HEK293 (cell line): ENCODE measurements around the gene SUN5.

Experiments
- CTCF ChIA-PET: fragments of 350-600 bp; formaldehyde crosslinking; extraction: SDS; loops from one replicate; lab custom pipeline; 2021; ENCODE audit warnings: antibody characterized with exemption; lab: Yijun Ruan, JAX
- POLR2A ChIA-PET: fragments of 300-600 bp; formaldehyde crosslinking; extraction: SDS; loops from one replicate; lab custom pipeline; 2020; ENCODE audit warnings: antibody characterized with exemption, inconsistent platforms; lab: Yijun Ruan, JAX
- H3K27ac ChIP-seq: fragments of 200-500 bp; sonication (Bioruptor generic); 2 replicates; pipeline ENCODE4 v1.5.1; 2014; ENCODE audit warnings: low read depth, low read length, control low read depth, inconsistent platforms; ENCODE audit errors: extremely low read depth
- H3K36me3 ChIP-seq, 2 experiments: fragments of 200-500 bp in 1 of 2; sonication (Bioruptor generic) in 1 of 2; 1 replicate in 1 of 2; 2 replicates in 1 of 2; pipeline ENCODE4 v1.5.1; 2014 to 2017; ENCODE audit warnings: inconsistent platforms in 2 of 2, low read length in 2 of 2; ENCODE audit not compliant: control insufficient read depth in 2 of 2, insufficient read depth in 1 of 2
- H3K4me1 ChIP-seq: fragments of 200-500 bp; sonication (Bioruptor generic); 2 replicates; pipeline ENCODE4 v1.5.1; 2014; ENCODE audit warnings: mild to moderate bottlenecking, low read length, inconsistent platforms; ENCODE audit not compliant: control insufficient read depth, insufficient read depth
- H3K4me3 ChIP-seq: 2 replicates; pipeline ENCODE4 v1.5.1; 2011; ENCODE audit warnings: low read depth, mild to moderate bottlenecking, control low read depth, low read length, moderate library complexity
- H3K9me3 ChIP-seq: fragments of 200-500 bp; sonication (Bioruptor generic); 2 replicates; pipeline ENCODE4 v1.5.1; 2014; ENCODE audit warnings: low read depth, low read length, inconsistent platforms; ENCODE audit not compliant: control insufficient read depth, insufficient read depth
- BCL11B ChIP-seq: fragments of 450-650 bp; formaldehyde crosslinking; IDR thresholded peaks from 2 replicates; pipeline ENCODE4 v1.5.1; 2016; ENCODE audit warnings: low read depth, missing biosample characterization, missing genetic modification characterization
- GLIS2 ChIP-seq: fragments of 450-650 bp; formaldehyde crosslinking; IDR thresholded peaks from 2 replicates; pipeline ENCODE4 v1.5.1; 2016; ENCODE audit warnings: missing biosample characterization, missing genetic modification characterization
- PRDM1 ChIP-seq: fragments of 450-650 bp; formaldehyde crosslinking; IDR thresholded peaks from 2 replicates; pipeline ENCODE4; 2016; ENCODE audit warnings: missing biosample characterization, missing genetic modification characterization
- SP7 ChIP-seq: fragments of 450-650 bp; formaldehyde crosslinking; IDR thresholded peaks from 2 replicates; pipeline ENCODE4 v1.5.1; 2016; ENCODE audit warnings: missing biosample characterization, missing genetic modification characterization
- TCF7L2 ChIP-seq: IDR thresholded peaks from 2 replicates; pipeline ENCODE4 v1.6.1; 2011; ENCODE audit warnings: low read depth, mild to moderate bottlenecking, inconsistent platforms, low read length, moderate library complexity, borderline replicate concordance
- ZNF140 ChIP-seq: fragments of 450-650 bp; formaldehyde crosslinking; IDR thresholded peaks from 2 replicates; pipeline ENCODE4 v1.5.1; 2016; ENCODE audit warnings: missing biosample characterization, missing genetic modification characterization
- ZNF274 ChIP-seq, 2 experiments: fragments of 200-500 bp in 1 of 2; fragments of 450-650 bp in 1 of 2; sonication (Bioruptor generic) in 1 of 2; formaldehyde crosslinking in 1 of 2; IDR thresholded peaks; 2 replicates each; pipeline versions ENCODE4 v1.5.1 to v1.6.1; 2014 to 2016; ENCODE audit warnings: borderline replicate concordance in 1 of 2, inconsistent platforms in 1 of 2, low read length in 1 of 2, missing biosample characterization in 1 of 2, missing genetic modification characterization in 1 of 2
- ZNF311 ChIP-seq: fragments of 450-650 bp; formaldehyde crosslinking; IDR thresholded peaks from 2 replicates; pipeline ENCODE4 v1.5.1; 2017; ENCODE audit warnings: missing biosample characterization, missing genetic modification characterization, borderline replicate concordance
- ZNF335 ChIP-seq: fragments of 450-650 bp; formaldehyde crosslinking; conservative IDR thresholded peaks from 2 replicates; pipeline ENCODE4 v1.5.1; 2016; ENCODE audit warnings: missing biosample characterization, missing genetic modification characterization
- ZNF350 ChIP-seq: fragments of 450-650 bp; formaldehyde crosslinking; IDR thresholded peaks from 2 replicates; pipeline ENCODE4 v1.5.0; 2017; ENCODE audit warnings: missing biosample characterization, mild to moderate bottlenecking, missing genetic modification characterization
- ZNF529 ChIP-seq: fragments of 450-650 bp; formaldehyde crosslinking; IDR thresholded peaks from 2 replicates; pipeline ENCODE4 v1.5.1; 2017; ENCODE audit warnings: missing genetic modification characterization, missing biosample characterization; ENCODE audit not compliant: insufficient replicate concordance
- ZNF624 ChIP-seq: fragments of 450-650 bp; formaldehyde crosslinking; IDR thresholded peaks from 2 replicates; pipeline ENCODE4 v1.5.1; 2017; ENCODE audit warnings: missing biosample characterization, missing genetic modification characterization
- ZNF747 ChIP-seq: fragments of 450-650 bp; formaldehyde crosslinking; IDR thresholded peaks from 2 replicates; pipeline ENCODE4 v1.5.1; 2016; ENCODE audit warnings: missing biosample characterization, missing genetic modification characterization
- ZSCAN16 ChIP-seq: fragments of 450-650 bp; formaldehyde crosslinking; IDR thresholded peaks from 2 replicates; pipeline ENCODE4 v1.5.1; 2016; ENCODE audit warnings: missing biosample characterization, missing genetic modification characterization
- TF ChIP-seq, protein P1 (sequence below): fragments of 450-650 bp; formaldehyde crosslinking; IDR thresholded peaks from 2 replicates; pipeline ENCODE4 v1.5.1; 2016; ENCODE audit warnings: missing biosample characterization, missing genetic modification characterization
- TF ChIP-seq, protein P2 (sequence below): fragments of 450-650 bp; formaldehyde crosslinking; IDR thresholded peaks from 2 replicates; pipeline ENCODE4 v1.5.1; 2016; ENCODE audit warnings: missing biosample characterization, missing genetic modification characterization
- TF ChIP-seq, protein P3 (sequence below): fragments of 450-650 bp; formaldehyde crosslinking; IDR thresholded peaks from 2 replicates; pipeline ENCODE4 v1.5.1; 2017; ENCODE audit warnings: missing biosample characterization, missing genetic modification characterization
- TF ChIP-seq, protein P4 (sequence below): fragments of 450-650 bp; formaldehyde crosslinking; IDR thresholded peaks from 2 replicates; pipeline ENCODE4 v1.5.1; 2016; ENCODE audit warnings: missing biosample characterization, missing genetic modification characterization
- TF ChIP-seq, protein P5 (sequence below): fragments of 450-650 bp; formaldehyde crosslinking; IDR thresholded peaks from 2 replicates; pipeline ENCODE4; 2016; ENCODE audit warnings: missing biosample characterization, missing genetic modification characterization
- TF ChIP-seq, protein P6 (sequence below): fragments of 450-650 bp; formaldehyde crosslinking; IDR thresholded peaks from 2 replicates; pipeline ENCODE4 v1.5.1; 2016; ENCODE audit warnings: missing biosample characterization, missing genetic modification characterization

The SUN5 gene

DNA sequence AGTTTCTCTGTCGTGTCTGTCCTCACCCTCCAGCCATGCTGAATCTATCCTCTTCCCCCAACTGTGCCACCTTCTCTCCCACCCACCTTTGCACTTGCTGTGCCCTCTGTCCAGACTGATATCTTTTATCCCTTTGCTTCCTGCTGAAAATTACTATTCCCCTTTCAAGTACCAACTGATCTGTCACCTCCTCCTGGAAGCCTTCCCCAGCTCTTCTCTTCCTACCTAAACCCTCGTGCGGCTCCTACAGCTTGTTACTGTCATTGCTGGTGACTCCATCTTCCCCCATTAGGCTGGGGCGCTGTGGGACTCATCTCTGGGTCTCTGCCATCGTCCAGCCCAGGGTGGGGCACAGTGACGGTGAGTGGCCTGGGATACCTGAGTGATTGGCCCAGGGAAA lies 28.3 kb upstream of the SUN5 start (continued):
- TF ChIP-seq, protein P1, sequence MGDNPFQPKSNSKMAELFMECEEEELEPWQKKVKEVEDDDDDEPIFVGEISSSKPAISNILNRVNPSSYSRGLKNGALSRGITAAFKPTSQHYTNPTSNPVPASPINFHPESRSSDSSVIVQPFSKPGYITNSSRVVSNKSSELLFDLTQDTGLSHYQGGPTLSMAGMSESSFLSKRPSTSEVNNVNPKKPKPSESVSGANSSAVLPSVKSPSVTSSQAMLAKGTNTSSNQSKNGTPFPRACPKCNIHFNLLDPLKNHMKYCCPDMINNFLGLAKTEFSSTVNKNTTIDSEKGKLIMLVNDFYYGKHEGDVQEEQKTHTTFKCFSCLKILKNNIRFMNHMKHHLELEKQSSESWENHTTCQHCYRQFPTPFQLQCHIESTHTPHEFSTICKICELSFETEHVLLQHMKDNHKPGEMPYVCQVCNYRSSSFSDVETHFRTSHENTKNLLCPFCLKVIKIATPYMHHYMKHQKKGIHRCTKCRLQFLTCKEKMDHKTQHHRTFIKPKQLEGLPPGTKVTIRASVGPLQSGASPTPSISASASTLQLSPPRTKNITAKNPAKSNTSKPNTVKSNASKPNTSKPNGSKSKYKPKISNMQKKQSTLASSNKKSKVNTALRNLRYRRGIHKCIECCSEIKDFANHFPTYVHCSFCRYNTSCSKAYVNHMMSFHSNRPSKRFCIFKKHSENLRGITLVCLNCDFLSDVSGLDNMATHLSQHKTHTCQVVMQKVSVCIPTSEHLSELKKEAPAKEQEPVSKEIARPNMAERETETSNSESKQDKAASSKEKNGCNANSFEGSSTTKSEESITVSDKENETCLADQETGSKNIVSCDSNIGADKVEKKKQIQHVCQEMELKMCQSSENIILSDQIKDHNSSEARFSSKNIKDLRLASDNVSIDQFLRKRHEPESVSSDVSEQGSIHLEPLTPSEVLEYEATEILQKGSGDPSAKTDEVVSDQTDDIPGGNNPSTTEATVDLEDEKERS: no peak
- TF ChIP-seq ZNF335: no peak
- TF ChIP-seq ZNF274 (IDR thresholded peaks at IDR 0.05; ENCODE audit: low read length): no peak
- no peak for TF ChIP-seq ZNF274 (tag by site-specific recombination; IDR thresholded peaks at IDR 0.05; ENCODE audit: borderline replicate concordance)
- TF ChIP-seq PRDM1 (tag by site-specific recombination): no peak
- TF ChIP-seq SP7 (tag by site-specific recombination): no peak

DNA sequence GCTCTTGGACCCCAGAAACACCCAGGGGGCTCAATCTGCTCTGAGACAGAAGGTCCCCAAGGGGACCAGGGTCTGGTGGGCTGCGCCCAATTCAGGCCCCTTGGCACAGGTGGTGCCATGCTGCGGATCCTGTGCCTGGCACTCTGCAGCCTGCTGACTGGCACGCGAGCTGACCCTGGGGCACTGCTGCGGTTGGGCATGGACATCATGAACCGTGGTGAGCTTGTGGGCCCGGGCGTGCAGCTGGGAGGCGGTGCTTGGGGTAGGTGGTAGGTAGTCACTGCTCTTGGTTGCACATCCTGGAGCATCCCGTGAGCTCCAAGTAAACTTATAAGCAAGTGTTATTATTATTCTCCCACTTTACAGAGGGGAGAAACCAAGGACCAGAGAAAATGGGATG lies 27.3 kb upstream of the SUN5 start, which contains the start of gene BPIFB6:
Gene BPIFB6 (plus strand): TSS at position 118 of the 400 bp plus-strand sequence. CDS start 0 bp downstream, at position 118.
- no peaks in the 10 kb centered on the region for H3K36me3 ChIP-seq
- ChIA-PET CTCF (no interaction called here), POLR2A (no interaction called here)
- no peak within 1 kb of the TSS for H3K27ac ChIP-seq
- no peaks in the 10 kb centered on the region for H3K4me1 ChIP-seq
- no peaks in the 10 kb centered on the region for H3K9me3 ChIP-seq
- H3K4me3 ChIP-seq: no peak within 1 kb of the TSS
- no peak for TF ChIP-seq ZNF529 (tag by site-specific recombination)
- TF ChIP-seq, protein P2, sequence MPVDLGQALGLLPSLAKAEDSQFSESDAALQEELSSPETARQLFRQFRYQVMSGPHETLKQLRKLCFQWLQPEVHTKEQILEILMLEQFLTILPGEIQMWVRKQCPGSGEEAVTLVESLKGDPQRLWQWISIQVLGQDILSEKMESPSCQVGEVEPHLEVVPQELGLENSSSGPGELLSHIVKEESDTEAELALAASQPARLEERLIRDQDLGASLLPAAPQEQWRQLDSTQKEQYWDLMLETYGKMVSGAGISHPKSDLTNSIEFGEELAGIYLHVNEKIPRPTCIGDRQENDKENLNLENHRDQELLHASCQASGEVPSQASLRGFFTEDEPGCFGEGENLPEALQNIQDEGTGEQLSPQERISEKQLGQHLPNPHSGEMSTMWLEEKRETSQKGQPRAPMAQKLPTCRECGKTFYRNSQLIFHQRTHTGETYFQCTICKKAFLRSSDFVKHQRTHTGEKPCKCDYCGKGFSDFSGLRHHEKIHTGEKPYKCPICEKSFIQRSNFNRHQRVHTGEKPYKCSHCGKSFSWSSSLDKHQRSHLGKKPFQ (tag by site-specific recombination): no peak
- TF ChIP-seq ZNF350 (tag by site-specific recombination): no peak
- TF ChIP-seq ZNF140: no peak
- no peak for TF ChIP-seq BCL11B
- TF ChIP-seq, protein P3, sequence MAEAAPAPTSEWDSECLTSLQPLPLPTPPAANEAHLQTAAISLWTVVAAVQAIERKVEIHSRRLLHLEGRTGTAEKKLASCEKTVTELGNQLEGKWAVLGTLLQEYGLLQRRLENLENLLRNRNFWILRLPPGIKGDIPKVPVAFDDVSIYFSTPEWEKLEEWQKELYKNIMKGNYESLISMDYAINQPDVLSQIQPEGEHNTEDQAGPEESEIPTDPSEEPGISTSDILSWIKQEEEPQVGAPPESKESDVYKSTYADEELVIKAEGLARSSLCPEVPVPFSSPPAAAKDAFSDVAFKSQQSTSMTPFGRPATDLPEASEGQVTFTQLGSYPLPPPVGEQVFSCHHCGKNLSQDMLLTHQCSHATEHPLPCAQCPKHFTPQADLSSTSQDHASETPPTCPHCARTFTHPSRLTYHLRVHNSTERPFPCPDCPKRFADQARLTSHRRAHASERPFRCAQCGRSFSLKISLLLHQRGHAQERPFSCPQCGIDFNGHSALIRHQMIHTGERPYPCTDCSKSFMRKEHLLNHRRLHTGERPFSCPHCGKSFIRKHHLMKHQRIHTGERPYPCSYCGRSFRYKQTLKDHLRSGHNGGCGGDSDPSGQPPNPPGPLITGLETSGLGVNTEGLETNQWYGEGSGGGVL (tag by site-specific recombination): no peak
- no peak for TF ChIP-seq GLIS2 (tag by site-specific recombination)
- no peak for TF ChIP-seq ZNF747
- TF ChIP-seq, protein P4, sequence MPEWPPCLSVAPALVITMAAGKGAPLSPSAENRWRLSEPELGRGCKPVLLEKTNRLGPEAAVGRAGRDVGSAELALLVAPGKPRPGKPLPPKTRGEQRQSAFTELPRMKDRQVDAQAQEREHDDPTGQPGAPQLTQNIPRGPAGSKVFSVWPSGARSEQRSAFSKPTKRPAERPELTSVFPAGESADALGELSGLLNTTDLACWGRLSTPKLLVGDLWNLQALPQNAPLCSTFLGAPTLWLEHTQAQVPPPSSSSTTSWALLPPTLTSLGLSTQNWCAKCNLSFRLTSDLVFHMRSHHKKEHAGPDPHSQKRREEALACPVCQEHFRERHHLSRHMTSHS (tag by site-specific recombination): no peak
- TF ChIP-seq, protein P5, sequence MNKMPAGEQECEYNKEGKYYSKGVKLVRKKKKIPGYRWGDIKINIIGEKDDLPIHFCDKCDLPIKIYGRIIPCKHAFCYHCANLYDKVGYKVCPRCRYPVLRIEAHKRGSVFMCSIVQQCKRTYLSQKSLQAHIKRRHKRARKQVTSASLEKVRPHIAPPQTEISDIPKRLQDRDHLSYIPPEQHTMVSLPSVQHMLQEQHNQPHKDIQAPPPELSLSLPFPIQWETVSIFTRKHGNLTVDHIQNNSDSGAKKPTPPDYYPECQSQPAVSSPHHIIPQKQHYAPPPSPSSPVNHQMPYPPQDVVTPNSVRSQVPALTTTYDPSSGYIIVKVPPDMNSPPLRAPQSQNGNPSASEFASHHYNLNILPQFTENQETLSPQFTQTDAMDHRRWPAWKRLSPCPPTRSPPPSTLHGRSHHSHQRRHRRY (tag by site-specific recombination): no peak

DNA sequence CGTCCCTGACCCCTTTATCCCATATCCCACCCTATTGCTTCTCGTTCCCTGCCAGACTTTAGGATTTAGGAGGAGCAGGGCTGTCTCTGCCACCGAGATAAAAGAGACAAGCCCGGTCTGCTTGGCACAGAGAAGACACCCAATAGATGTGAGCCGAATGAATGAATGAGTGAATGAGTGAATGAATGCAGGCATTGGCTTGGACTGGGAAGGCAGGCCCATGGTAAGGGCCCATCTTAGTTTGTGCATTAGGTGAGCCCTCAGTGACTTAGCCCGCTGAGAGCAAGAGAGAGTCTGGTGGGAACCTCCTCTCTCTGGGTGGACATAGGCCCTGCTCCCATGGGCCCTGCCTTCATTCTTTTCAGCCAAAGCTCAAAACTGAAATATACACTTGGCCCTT lies 26.3 kb upstream of the SUN5 start:
- Histone ChIP-seq H3K36me3 (no peaks in the 10 kb centered on the region), H3K27ac (no peak overlapping the region), H3K4me3 (no peak overlapping the region), H3K4me1 (no peaks in the 10 kb centered on the region), H3K9me3 (no peaks in the 10 kb centered on the region)
- ChIA-PET CTCF (interaction anchor here (0.6 kb wide), 1 partner anchor 14 kb away, joined by 5 read pairs; no protein-coding TSS in a partner anchor), POLR2A (no interaction called here)
- no peak for TF ChIP-seq ZNF311 (tag by site-specific recombination)
- no peak for TF ChIP-seq TCF7L2
- no peak for TF ChIP-seq GLIS2 (tag by site-specific recombination)
- no peak for TF ChIP-seq ZNF624 (tag by site-specific recombination)
- TF ChIP-seq, protein P6, sequence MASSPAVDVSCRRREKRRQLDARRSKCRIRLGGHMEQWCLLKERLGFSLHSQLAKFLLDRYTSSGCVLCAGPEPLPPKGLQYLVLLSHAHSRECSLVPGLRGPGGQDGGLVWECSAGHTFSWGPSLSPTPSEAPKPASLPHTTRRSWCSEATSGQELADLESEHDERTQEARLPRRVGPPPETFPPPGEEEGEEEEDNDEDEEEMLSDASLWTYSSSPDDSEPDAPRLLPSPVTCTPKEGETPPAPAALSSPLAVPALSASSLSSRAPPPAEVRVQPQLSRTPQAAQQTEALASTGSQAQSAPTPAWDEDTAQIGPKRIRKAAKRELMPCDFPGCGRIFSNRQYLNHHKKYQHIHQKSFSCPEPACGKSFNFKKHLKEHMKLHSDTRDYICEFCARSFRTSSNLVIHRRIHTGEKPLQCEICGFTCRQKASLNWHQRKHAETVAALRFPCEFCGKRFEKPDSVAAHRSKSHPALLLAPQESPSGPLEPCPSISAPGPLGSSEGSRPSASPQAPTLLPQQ (tag by site-specific recombination): no peak
- TF ChIP-seq ZSCAN16 (tag by site-specific recombination): no peak
